DMS53 treated with DMSO at 0.1 percent for 48 hours (cell line): Measurements from ENCODE around the gene TMEM129.

Source experiments
- DNase-seq: peaks from one replicate; lab custom pipeline; 2025; ENCODE audit not compliant: unreplicated experiment; lab: John Stamatoyannopoulos, UW

TMEM129 gene

GRCh38 chr4:1721003-1721665 is at the start of gene TMEM129, which contains the start of gene TACC3:
Gene TMEM129, minus strand, starts transcription at chr4:1721323. Its CDS starts 486 bp downstream, at chr4:1720837.
Gene TACC3, plus strand, starts transcription at chr4:1721521. Its CDS starts 1,901 bp downstream, at chr4:1723422.
- DNase-seq: peak; percentile 99

GRCh38 chr4:1770791-1771231 is 49.7 kb upstream of the TMEM129 start:
- no peak for DNase-seq

- DNase-seq: no peak
Observed at GRCh38 chr4:1770245-1770644, 49.1 kb upstream of the TMEM129 start.

- DNase-seq: no peak
Observed at GRCh38 chr4:1769692-1770091, 48.6 kb upstream of the TMEM129 start.

GRCh38 chr4:1768367-1769034 is 47.4 kb upstream of the TMEM129 start:
- DNase-seq: no peak

- peak; percentile 59 for DNase-seq
Observed at GRCh38 chr4:1767770-1768366, 46.7 kb upstream of the TMEM129 start.

- DNase-seq: no peak
Observed at GRCh38 chr4:1767061-1767769, 46.1 kb upstream of the TMEM129 start.

- no peak for DNase-seq
Observed at GRCh38 chr4:1766106-1767060, 45.3 kb upstream of the TMEM129 start.

GRCh38 chr4:1765409-1766072 is 44.4 kb upstream of the TMEM129 start:
- DNase-seq: no peak

- DNase-seq: no peak
Observed at GRCh38 chr4:1764670-1765069, 43.5 kb upstream of the TMEM129 start.

GRCh38 chr4:1763550-1764080 is 42.5 kb upstream of the TMEM129 start:
- DNase-seq: no peak

- DNase-seq: no peak
Observed at GRCh38 chr4:1763070-1763549, 42.0 kb upstream of the TMEM129 start.

- no peak for DNase-seq
Observed at GRCh38 chr4:1762264-1763010, 41.3 kb upstream of the TMEM129 start.

- no peak for DNase-seq
Observed at GRCh38 chr4:1761130-1761689, 40.1 kb upstream of the TMEM129 start.

GRCh38 chr4:1760521-1761071 is 39.5 kb upstream of the TMEM129 start:
- no peak for DNase-seq

GRCh38 chr4:1759818-1760223 is 38.7 kb upstream of the TMEM129 start:
- no peak for DNase-seq

- no peak for DNase-seq
Observed at GRCh38 chr4:1759170-1759817, 38.2 kb upstream of the TMEM129 start.
